Esophagus squamous epithelium (tissue), 4 donors: ENCODE data around the gene TIMP3.

Source experiments
- POLR2A ChIP-seq, 4 donors: fragments of 450-650 bp; IDR thresholded peaks; one replicate each; pipeline ENCODE4 v1.6.1; 2017; ENCODE audit warnings: antibody characterized with exemption in 4 of 4, mild to moderate bottlenecking in 4 of 4, moderate library complexity in 3 of 4
- TF ChIP-seq, protein P1 (sequence below), 6 experiments: fragments of 450-650 bp in 4 of 6; fragments of 200-600 bp in 2 of 6; sonication (generic) in 2 of 6; IDR thresholded peaks; one replicate each; pipeline ENCODE4 v1.5.1; 2016 to 2019; ENCODE audit warnings: antibody characterized with exemption in 6 of 6, mild to moderate bottlenecking in 4 of 6, moderate library complexity in 4 of 6

DNA sequence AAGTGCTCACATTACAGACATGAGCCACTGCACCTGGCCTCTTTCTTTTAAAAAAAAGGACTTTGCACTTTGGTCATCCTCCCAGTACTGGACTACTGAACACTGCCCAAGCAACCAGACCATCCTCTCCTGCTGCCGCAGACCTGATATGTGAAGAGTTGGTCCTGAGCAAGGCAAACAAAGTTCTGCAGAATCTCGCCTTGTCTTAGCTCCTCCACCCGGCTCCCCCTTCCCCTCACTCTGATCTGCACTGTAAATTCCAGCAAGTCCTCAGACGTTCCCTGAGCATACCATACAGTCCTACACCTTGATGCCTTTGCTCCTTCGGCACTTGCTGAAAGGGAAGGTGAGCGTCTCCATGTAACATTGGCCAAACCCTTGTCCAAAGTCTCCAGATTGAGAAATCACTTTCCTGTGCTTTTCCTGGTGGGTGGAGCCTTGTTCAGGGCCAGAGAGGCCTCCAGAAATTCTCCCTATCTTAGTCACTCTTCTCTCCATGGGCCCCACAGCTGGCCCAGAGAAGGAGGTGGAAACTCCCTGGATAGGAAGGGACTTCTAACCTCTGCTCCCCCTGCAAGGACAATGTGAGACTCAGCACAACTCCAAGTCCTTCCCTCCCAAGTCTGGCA is 47.0 kb upstream of the TIMP3 start:
- TF ChIP-seq, protein P1, sequence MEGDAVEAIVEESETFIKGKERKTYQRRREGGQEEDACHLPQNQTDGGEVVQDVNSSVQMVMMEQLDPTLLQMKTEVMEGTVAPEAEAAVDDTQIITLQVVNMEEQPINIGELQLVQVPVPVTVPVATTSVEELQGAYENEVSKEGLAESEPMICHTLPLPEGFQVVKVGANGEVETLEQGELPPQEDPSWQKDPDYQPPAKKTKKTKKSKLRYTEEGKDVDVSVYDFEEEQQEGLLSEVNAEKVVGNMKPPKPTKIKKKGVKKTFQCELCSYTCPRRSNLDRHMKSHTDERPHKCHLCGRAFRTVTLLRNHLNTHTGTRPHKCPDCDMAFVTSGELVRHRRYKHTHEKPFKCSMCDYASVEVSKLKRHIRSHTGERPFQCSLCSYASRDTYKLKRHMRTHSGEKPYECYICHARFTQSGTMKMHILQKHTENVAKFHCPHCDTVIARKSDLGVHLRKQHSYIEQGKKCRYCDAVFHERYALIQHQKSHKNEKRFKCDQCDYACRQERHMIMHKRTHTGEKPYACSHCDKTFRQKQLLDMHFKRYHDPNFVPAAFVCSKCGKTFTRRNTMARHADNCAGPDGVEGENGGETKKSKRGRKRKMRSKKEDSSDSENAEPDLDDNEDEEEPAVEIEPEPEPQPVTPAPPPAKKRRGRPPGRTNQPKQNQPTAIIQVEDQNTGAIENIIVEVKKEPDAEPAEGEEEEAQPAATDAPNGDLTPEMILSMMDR (IDR thresholded peaks at IDR 0.05), result no peak
- TF ChIP-seq POLR2A (IDR thresholded peaks at IDR 0.05), result no peak
